Mononuclear cell (primary cell): ENCODE results near the gene PPIA. TPM values are rescaled to one million over a fixed set of nuclear protein-coding genes. Genes with fewer than 3 reads are reported as not detected.

Source experiments
- H3K27me3 ChIP-seq: 2 replicates; pipeline ENCODE4 v1.6.0; 2011; ENCODE audit warnings: low read length, control low read depth; ENCODE audit not compliant: insufficient read depth
- H3K4me1 ChIP-seq: 2 replicates; pipeline ENCODE4 v1.5.1; 2011; ENCODE audit warnings: mild to moderate bottlenecking, low read length, control low read depth; ENCODE audit not compliant: insufficient read depth
- H3K4me3 ChIP-seq: 2 replicates; pipeline ENCODE4 v1.5.1; 2011; ENCODE audit warnings: mild to moderate bottlenecking, low read length, moderate library complexity
- H3K9me3 ChIP-seq: 2 replicates; pipeline ENCODE4 v1.5.1; 2011; ENCODE audit warnings: low read depth, mild to moderate bottlenecking, control low read depth, low read length
- total RNA-seq: library from RNA; depleted of rRNA; stranded (reverse); fragments of >200 nt; gene quantifications from one replicate; pipeline ENCODE4 v1.2.3, GENCODE V29; 2012

PPIA gene
- total RNA-seq, 1 donor = 799 TPM

DNA sequence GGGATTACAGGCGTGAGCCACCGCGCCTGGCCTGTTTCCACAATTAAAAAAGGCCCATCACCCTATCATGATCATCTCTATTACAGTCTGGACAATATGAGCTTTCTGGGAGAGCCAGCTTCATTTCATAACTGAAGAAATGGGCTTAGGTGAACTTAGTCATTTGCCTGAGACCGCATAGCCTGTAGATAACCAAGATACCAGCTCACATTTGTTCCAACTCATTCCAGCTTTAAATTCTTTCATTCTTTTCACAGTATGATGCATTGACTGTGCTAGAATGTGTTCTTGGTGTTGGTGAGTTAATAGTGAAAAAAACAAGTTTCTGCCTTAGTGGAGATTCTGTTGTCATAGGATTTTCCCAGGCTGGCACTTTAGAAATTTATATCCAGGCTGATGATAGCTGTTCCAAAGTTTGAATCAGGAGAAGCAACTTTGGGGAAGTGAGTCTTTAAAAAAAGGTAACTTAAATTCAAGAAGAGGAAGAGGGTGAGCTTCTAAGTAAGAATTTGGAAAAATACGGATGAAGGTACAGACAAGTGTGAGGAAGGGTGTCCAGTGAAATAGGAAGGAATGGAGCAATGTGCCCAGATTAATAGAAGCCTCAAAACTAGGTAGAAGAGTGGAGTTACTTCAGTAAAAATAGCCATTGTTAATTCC is 53.5 kb downstream of the PPIA start:
- no peaks in the 10 kb centered on the region for H3K27me3 ChIP-seq
- H3K4me3 ChIP-seq = no peak overlapping the region
- H3K4me1 ChIP-seq = peaks cover 32% of the 10 kb centered on the region
- H3K9me3 ChIP-seq = no peaks in the 10 kb centered on the region

DNA sequence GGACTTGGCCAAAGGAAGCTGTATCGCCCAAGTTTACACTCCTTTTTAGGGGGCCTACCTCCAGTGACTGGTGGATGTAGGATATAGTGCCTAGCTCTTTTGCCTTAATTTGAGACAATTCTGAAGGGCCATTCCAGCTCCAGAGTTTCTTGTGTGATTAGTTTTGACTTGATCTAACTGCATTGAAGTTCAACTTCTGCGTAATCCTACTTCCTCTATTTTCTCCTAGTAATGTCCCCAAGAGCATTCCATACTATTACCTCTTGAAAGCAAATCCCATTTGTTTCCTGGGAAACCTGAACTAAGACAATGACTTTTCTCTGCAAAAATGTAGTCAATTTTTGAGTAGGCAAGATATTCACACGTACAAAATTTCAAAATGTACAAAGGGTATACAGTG is 56.1 kb downstream of the PPIA start:
- H3K27me3 ChIP-seq = no peaks in the 10 kb centered on the region
- H3K4me3 ChIP-seq = no peak overlapping the region
- H3K4me1 ChIP-seq = peaks cover 26% of the 10 kb centered on the region
- no peaks in the 10 kb centered on the region for H3K9me3 ChIP-seq

Other genes starting within 250 kb of the PPIA start
- gene DDX56, start 222.8 kb upstream of the PPIA start, total RNA-seq = 34.5 TPM
- gene TMED4, start 214.4 kb upstream of the PPIA start, total RNA-seq = 81.5 TPM
- gene OGDH, start 190.1 kb upstream of the PPIA start, total RNA-seq = 17.2 TPM
- gene ZMIZ2, start 47.8 kb upstream of the PPIA start, total RNA-seq = 16.7 TPM
- gene H2AZ2, start 51.4 kb downstream of the PPIA start, total RNA-seq = 121 TPM
- gene PURB, start 88.8 kb downstream of the PPIA start, total RNA-seq = 27.3 TPM
- 180 TPM for gene MYO1G, start 182.3 kb downstream of the PPIA start, total RNA-seq
- gene CCM2, start 203.5 kb downstream of the PPIA start, total RNA-seq = 35.7 TPM